Neural cell (in vitro differentiated cells): ENCODE results near the gene ARHGDIG. TPM values are rescaled to one million over a fixed set of nuclear protein-coding genes. Genes with fewer than 3 reads are reported as not detected.

Experiments
- H2AFZ ChIP-seq: fragments of 200-600, 300-800 bp; sonication (generic), shearing (Covaris generic); 2 replicates; pipeline ENCODE4 v1.6.0; 2014; ENCODE audit warnings: low read depth, mild to moderate bottlenecking, antibody characterized with exemption, low read length, moderate library complexity
- H3F3A ChIP-seq: fragments of 200-600 bp; shearing (Covaris generic); 2 replicates; pipeline ENCODE4 v1.6.1; 2016; ENCODE audit warnings: mild to moderate bottlenecking, moderate library complexity, mixed read lengths, antibody characterized with exemption, low read length; ENCODE audit not compliant: insufficient read depth, poor library complexity, severe bottlenecking
- H3K27ac ChIP-seq: fragments of 200-600, 300-800 bp; sonication (generic), shearing (Covaris generic); 2 replicates; pipeline ENCODE4 v1.5.1; 2014; ENCODE audit warnings: mild to moderate bottlenecking, low read length, moderate library complexity
- H3K27me3 ChIP-seq: fragments of 300-800, 200-600 bp; sonication (generic), shearing (Covaris generic); 2 replicates; pipeline ENCODE4 v1.6.0; 2014; ENCODE audit warnings: mild to moderate bottlenecking, low read depth, low read length, moderate library complexity; ENCODE audit not compliant: insufficient read depth
- H3K36me3 ChIP-seq: fragments of 300-800, 200-600 bp; sonication (generic), shearing (Covaris generic); 2 replicates; pipeline ENCODE4 v1.5.1; 2014; ENCODE audit warnings: mild to moderate bottlenecking, antibody characterized with exemption, low read length, moderate library complexity; ENCODE audit not compliant: insufficient read depth
- H3K4me2 ChIP-seq: fragments of 300-800, 200-600 bp; sonication (generic), shearing (Covaris generic); 2 replicates; pipeline ENCODE4 v1.6.0; 2014; ENCODE audit warnings: mild to moderate bottlenecking, low read length
- H3K4me3 ChIP-seq: fragments of 300-800, 200-600 bp; sonication (generic), shearing (Covaris generic); 2 replicates; pipeline ENCODE4 v1.5.1; 2014; ENCODE audit warnings: mild to moderate bottlenecking, low read length, moderate library complexity
- H3K79me2 ChIP-seq: fragments of 200-600 bp; shearing (Covaris generic); replicated peaks from 2 replicates; pipeline ENCODE4 v1.6.0; 2014; ENCODE audit warnings: mild to moderate bottlenecking, low read length, moderate library complexity; ENCODE audit not compliant: insufficient read depth
- H3K9ac ChIP-seq: fragments of 300-800, 200-600 bp; sonication (generic), shearing (Covaris generic); 2 replicates; pipeline ENCODE4 v1.6.1; 2016; ENCODE audit warnings: mild to moderate bottlenecking, low read length, mixed read lengths
- H3K9me2 ChIP-seq: fragments of 200-600 bp; shearing (Covaris generic); 2 replicates; pipeline ENCODE4 v1.6.1; 2016; ENCODE audit warnings: mild to moderate bottlenecking, low read length, mixed read lengths; ENCODE audit not compliant: insufficient read depth
- H3K9me3 ChIP-seq: fragments of 200-600, 300-800 bp; sonication (generic), shearing (Covaris generic); 2 replicates; pipeline ENCODE4 v1.6.1; 2016; ENCODE audit warnings: mild to moderate bottlenecking, mixed run types, low read length, moderate library complexity, mixed read lengths
- H4K20me1 ChIP-seq: fragments of 200-600 bp; shearing (Covaris generic); 2 replicates; pipeline ENCODE4 v1.6.1; 2016; ENCODE audit warnings: mild to moderate bottlenecking, mixed run types; ENCODE audit not compliant: insufficient read depth
- EP300 ChIP-seq: fragments of 450-650 bp; conservative IDR thresholded peaks from 2 replicates; pipeline ENCODE4 v1.6.1; 2014; ENCODE audit warnings: antibody characterized with exemption, mild to moderate bottlenecking, moderate library complexity; ENCODE audit not compliant: poor library complexity, severe bottlenecking
- EZH2 ChIP-seq: fragments of 200-600, 300-800 bp; shearing (Covaris generic), sonication (generic); IDR thresholded peaks from 2 replicates; pipeline ENCODE4 v1.6.1; 2014; ENCODE audit warnings: antibody characterized with exemption, low read length, borderline replicate concordance, mild to moderate bottlenecking; ENCODE audit not compliant: insufficient read depth, poor library complexity, severe bottlenecking
- MXI1 ChIP-seq: fragments of 450-650 bp; conservative IDR thresholded peaks from 2 replicates; pipeline ENCODE4 v1.6.1; 2014; ENCODE audit warnings: antibody characterized with exemption, mild to moderate bottlenecking; ENCODE audit not compliant: poor library complexity, severe bottlenecking
- POLR2AphosphoS5 ChIP-seq: IDR thresholded peaks from 2 replicates; pipeline ENCODE4 v1.6.1; 2012
- RAD21 ChIP-seq: fragments of 450-650 bp; conservative IDR thresholded peaks from 2 replicates; pipeline ENCODE4 v1.6.1; 2014; ENCODE audit warnings: antibody characterized with exemption, mild to moderate bottlenecking, moderate library complexity
- SMC3 ChIP-seq: fragments of 450-650 bp; conservative IDR thresholded peaks from 2 replicates; pipeline ENCODE4 v1.6.1; 2014; ENCODE audit warnings: antibody characterized with exemption, mild to moderate bottlenecking, moderate library complexity; ENCODE audit not compliant: poor library complexity
- TAF1 ChIP-seq: IDR thresholded peaks from 2 replicates; pipeline ENCODE4 v1.6.1; 2012; ENCODE audit warnings: low read depth
- polyA plus RNA-seq: library from polyadenylated mRNA; depleted of rRNA; stranded (reverse); fragments of >200 nt; gene quantifications from 2 replicates; pipeline ENCODE4 v1.2.3, GENCODE V29; 2014
- TF ChIP-seq, protein P1 (sequence below): IDR thresholded peaks from 2 replicates; pipeline ENCODE4 v1.6.1; 2012; ENCODE audit warnings: borderline replicate concordance
- TF ChIP-seq, protein P2 (sequence below): fragments of 450-650 bp; IDR thresholded peaks from 2 replicates; pipeline ENCODE4 v1.5.1; 2014; ENCODE audit warnings: antibody characterized with exemption, mild to moderate bottlenecking, moderate library complexity; ENCODE audit not compliant: poor library complexity, severe bottlenecking

ARHGDIG gene
- polyA plus RNA-seq, 1 donor from 2014 or later: 176 TPM

DNA sequence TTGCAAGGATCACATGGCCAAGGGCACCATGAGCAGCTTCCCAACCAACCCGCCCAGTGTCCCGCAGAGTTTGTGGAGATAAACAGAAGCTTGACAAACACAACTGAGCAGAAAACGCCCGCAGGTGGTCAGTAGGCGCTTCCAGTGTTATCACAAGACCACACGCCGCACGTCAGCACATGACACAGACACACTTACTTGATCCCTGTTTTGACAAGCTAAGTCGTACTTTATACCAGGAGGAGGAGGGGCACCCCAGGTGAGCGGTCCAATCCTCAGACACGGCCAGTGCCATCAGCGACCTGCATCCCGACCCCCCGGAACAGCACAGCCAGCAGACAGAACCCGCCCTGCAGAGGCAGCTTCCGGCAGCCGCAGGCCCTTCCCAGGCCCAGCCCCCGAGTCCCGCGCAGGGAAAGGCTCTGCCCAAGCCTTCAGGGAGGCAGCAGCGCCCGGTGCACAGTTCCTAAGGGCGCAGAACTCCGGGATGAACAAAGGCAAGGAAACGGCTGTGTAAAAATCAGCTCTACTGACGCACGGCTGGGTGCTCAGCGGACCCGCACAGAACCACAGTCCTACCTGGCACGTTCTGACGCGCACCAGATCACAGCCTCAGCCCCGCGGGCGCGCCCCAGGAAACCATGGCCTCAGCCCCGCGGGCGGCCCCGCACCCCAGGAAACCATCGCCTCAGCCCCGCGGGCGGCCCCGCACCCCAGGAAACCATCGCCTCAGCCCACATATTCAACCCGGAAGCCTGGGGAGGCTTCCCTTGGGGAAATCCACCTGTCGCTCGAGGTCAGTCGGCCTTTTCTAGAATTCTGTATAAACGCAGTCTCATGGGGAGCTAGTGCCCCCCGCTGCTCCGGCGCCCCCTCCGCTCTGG lies 44.3 kb downstream of the ARHGDIG start:
- TF ChIP-seq POLR2AphosphoS5 (no peak), EP300 (no peak), SMC3 (no peak), MXI1 (no peak), EZH2 (no peak), TAF1 (no peak), RAD21 (no peak)
- TF ChIP-seq, protein P1, sequence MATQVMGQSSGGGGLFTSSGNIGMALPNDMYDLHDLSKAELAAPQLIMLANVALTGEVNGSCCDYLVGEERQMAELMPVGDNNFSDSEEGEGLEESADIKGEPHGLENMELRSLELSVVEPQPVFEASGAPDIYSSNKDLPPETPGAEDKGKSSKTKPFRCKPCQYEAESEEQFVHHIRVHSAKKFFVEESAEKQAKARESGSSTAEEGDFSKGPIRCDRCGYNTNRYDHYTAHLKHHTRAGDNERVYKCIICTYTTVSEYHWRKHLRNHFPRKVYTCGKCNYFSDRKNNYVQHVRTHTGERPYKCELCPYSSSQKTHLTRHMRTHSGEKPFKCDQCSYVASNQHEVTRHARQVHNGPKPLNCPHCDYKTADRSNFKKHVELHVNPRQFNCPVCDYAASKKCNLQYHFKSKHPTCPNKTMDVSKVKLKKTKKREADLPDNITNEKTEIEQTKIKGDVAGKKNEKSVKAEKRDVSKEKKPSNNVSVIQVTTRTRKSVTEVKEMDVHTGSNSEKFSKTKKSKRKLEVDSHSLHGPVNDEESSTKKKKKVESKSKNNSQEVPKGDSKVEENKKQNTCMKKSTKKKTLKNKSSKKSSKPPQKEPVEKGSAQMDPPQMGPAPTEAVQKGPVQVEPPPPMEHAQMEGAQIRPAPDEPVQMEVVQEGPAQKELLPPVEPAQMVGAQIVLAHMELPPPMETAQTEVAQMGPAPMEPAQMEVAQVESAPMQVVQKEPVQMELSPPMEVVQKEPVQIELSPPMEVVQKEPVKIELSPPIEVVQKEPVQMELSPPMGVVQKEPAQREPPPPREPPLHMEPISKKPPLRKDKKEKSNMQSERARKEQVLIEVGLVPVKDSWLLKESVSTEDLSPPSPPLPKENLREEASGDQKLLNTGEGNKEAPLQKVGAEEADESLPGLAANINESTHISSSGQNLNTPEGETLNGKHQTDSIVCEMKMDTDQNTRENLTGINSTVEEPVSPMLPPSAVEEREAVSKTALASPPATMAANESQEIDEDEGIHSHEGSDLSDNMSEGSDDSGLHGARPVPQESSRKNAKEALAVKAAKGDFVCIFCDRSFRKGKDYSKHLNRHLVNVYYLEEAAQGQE: no peak
- TF ChIP-seq, protein P2, sequence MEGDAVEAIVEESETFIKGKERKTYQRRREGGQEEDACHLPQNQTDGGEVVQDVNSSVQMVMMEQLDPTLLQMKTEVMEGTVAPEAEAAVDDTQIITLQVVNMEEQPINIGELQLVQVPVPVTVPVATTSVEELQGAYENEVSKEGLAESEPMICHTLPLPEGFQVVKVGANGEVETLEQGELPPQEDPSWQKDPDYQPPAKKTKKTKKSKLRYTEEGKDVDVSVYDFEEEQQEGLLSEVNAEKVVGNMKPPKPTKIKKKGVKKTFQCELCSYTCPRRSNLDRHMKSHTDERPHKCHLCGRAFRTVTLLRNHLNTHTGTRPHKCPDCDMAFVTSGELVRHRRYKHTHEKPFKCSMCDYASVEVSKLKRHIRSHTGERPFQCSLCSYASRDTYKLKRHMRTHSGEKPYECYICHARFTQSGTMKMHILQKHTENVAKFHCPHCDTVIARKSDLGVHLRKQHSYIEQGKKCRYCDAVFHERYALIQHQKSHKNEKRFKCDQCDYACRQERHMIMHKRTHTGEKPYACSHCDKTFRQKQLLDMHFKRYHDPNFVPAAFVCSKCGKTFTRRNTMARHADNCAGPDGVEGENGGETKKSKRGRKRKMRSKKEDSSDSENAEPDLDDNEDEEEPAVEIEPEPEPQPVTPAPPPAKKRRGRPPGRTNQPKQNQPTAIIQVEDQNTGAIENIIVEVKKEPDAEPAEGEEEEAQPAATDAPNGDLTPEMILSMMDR: no peak
- H3K9me3 ChIP-seq: no peaks in the 10 kb centered on the region
- H2AFZ ChIP-seq: no peak overlapping the region
- H3K4me3 ChIP-seq: no peak overlapping the region
- H3F3A ChIP-seq: no peaks in the 10 kb centered on the region
- no peaks in the 10 kb centered on the region for H4K20me1 ChIP-seq
- H3K79me2 ChIP-seq: peaks cover 4% of the 10 kb centered on the region
- no peak overlapping the region for H3K27ac ChIP-seq
- no peak overlapping the region for H3K4me2 ChIP-seq
- no peaks in the 10 kb centered on the region for H3K36me3 ChIP-seq
- no peaks in the 10 kb centered on the region for H3K27me3 ChIP-seq
- H3K9me2 ChIP-seq: no peaks in the 10 kb centered on the region
- H3K9ac ChIP-seq: no peak overlapping the region

DNA sequence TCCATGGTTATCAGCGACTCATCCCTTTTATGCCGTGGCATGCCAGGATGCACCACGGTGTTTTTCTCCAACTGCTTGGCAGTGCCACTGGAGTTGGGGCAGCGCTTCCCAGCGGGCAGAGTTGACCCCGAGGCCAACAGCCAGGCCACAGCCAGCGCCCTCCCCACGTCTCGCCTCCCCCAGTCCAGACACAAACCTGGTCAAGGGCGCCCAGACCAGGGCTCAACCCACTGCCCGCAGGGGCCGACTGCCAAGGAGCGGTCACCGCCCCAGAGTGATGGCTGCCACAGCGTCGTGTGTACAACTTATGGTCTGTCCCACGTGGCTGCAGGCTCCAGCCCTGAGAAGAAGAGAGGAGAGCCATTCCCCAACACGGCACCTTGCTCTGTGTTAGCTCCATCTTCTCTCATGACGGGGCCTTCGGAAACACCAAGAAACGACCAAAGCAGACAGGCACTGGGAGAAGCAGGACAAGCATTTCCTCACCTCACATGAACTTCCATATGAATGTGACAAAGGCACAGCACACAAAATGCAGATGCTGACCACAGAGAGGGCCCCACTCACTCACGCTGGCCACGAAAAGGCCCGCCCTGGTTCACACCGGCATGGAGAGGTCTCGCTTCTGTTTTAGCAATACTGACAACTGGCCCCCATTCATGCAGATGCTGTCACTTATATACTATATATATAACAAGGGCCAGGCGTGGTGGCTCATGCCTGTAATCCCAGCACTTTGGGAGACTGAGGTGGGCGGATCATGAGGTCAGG lies 45.2 kb downstream of the ARHGDIG start:
- Histone ChIP-seq H2AFZ (no peak overlapping the region), H3K9me3 (no peaks in the 10 kb centered on the region), H3K9me2 (no peaks in the 10 kb centered on the region), H3K36me3 (no peaks in the 10 kb centered on the region), H3K4me3 (no peak overlapping the region), H4K20me1 (no peaks in the 10 kb centered on the region), H3F3A (peaks cover 6% of the 10 kb centered on the region), H3K9ac (no peak overlapping the region), H3K27me3 (no peaks in the 10 kb centered on the region), H3K4me2 (no peak overlapping the region), H3K79me2 (no peaks in the 10 kb centered on the region), H3K27ac (no peak overlapping the region)
- no peak for TF ChIP-seq POLR2AphosphoS5
- no peak for TF ChIP-seq SMC3
- TF ChIP-seq, protein P1: no peak
- TF ChIP-seq TAF1: no peak
- no peak for TF ChIP-seq EP300
- no peak for TF ChIP-seq RAD21
- TF ChIP-seq MXI1: no peak
- no peak for TF ChIP-seq EZH2
